WTC11 (cell line): ENCODE measurements around the gene GLI1. TPM values are rescaled to one million over a fixed set of nuclear protein-coding genes. Genes with fewer than 3 reads are reported as not detected.

Experiments
- CREB1 ChIP-seq: sonication (generic); formaldehyde crosslinking; IDR thresholded peaks from 2 replicates; pipeline ENCODE4 v1.8.0; 2023; ENCODE audit warnings: mild to moderate bottlenecking, missing genetic modification reagents
- GABPB1 ChIP-seq: sonication (generic); formaldehyde crosslinking; IDR thresholded peaks from 2 replicates; pipeline ENCODE4 v1.8.1; 2023; ENCODE audit warnings: mild to moderate bottlenecking, missing genetic modification reagents
- GTF2I ChIP-seq: fragments of 250-450 bp; sonication (Bioruptor Pico); conservative IDR thresholded peaks from 2 replicates; pipeline ENCODE4 v1.4.0; 2021; ENCODE audit warnings: mild to moderate bottlenecking
- HMGA2 ChIP-seq: fragments of 250-450 bp; sonication (Bioruptor Pico); IDR thresholded peaks from 2 replicates; pipeline ENCODE4 v1.4.0; 2021; ENCODE audit warnings: mild to moderate bottlenecking, moderate library complexity
- JAZF1 ChIP-seq: fragments of 250-450 bp; sonication (Bioruptor Pico); IDR thresholded peaks from 2 replicates; pipeline ENCODE4 v1.9.0; 2021; ENCODE audit warnings: moderate library complexity, mild to moderate bottlenecking, inconsistent platforms
- KAT7 ChIP-seq: sonication (generic); formaldehyde crosslinking; IDR thresholded peaks from 2 replicates; pipeline ENCODE4 v1.8.1; 2023; ENCODE audit warnings: missing genetic modification reagents, mild to moderate bottlenecking, borderline replicate concordance
- PRRX2 ChIP-seq: fragments of 250-450 bp; sonication (Bioruptor Pico); IDR thresholded peaks from 2 replicates; pipeline ENCODE4 v1.8.0; 2021; ENCODE audit warnings: mild to moderate bottlenecking
- RELA ChIP-seq: sonication (generic); formaldehyde crosslinking; IDR thresholded peaks from 2 replicates; pipeline ENCODE4 v1.8.1; 2022; ENCODE audit warnings: missing genetic modification reagents, mild to moderate bottlenecking, borderline replicate concordance
- RORB ChIP-seq: fragments of 250-450 bp; sonication (Bioruptor Pico); IDR thresholded peaks from 2 replicates; pipeline ENCODE4 v1.9.0; 2021; ENCODE audit warnings: mild to moderate bottlenecking
- SP1 ChIP-seq: sonication (generic); formaldehyde crosslinking; conservative IDR thresholded peaks from 2 replicates; pipeline ENCODE4 v1.8.1; 2022; ENCODE audit warnings: missing genetic modification reagents
- TP53 ChIP-seq: sonication (generic); formaldehyde crosslinking; IDR thresholded peaks from 2 replicates; pipeline ENCODE4 v1.8.1; 2023; ENCODE audit warnings: mild to moderate bottlenecking, missing genetic modification reagents
- ZNF121 ChIP-seq: sonication (generic); formaldehyde crosslinking; IDR thresholded peaks from 2 replicates; pipeline ENCODE4 v1.8.0; 2023; ENCODE audit warnings: missing genetic modification reagents
- ZNF138 ChIP-seq: sonication (generic); formaldehyde crosslinking; conservative IDR thresholded peaks from 2 replicates; pipeline ENCODE4 v1.8.1; 2022; ENCODE audit warnings: mild to moderate bottlenecking, moderate library complexity, missing genetic modification reagents
- ZNF396 ChIP-seq: fragments of 250-450 bp; sonication (Bioruptor Pico); IDR thresholded peaks from 2 replicates; pipeline ENCODE4 v1.8.0; 2021; ENCODE audit warnings: mild to moderate bottlenecking, moderate library complexity, borderline replicate concordance
- total RNA-seq: library from RNA; stranded (reverse); gene quantifications from 3 replicates; pipeline ENCODE4 v1.2.3, GENCODE V29; 2021
- TF ChIP-seq, protein P1 (sequence below): fragments of 250-450 bp; sonication (Bioruptor Pico); IDR thresholded peaks from 2 replicates; pipeline ENCODE4 v1.9.0; 2021; ENCODE audit warnings: moderate library complexity, mild to moderate bottlenecking, inconsistent platforms, borderline replicate concordance
- TF ChIP-seq, protein P2 (sequence below): sonication (generic); formaldehyde crosslinking; IDR thresholded peaks from 2 replicates; pipeline ENCODE4 v1.8.1; 2022; ENCODE audit warnings: mild to moderate bottlenecking, missing genetic modification reagents, moderate library complexity, borderline replicate concordance
- TF ChIP-seq, protein P3 (sequence below): sonication (generic); formaldehyde crosslinking; IDR thresholded peaks from 2 replicates; pipeline ENCODE4 v1.8.0; 2022; ENCODE audit warnings: mild to moderate bottlenecking, missing genetic modification reagents
- TF ChIP-seq, protein P4 (sequence below): fragments of 250-450 bp; sonication (Bioruptor Pico); IDR thresholded peaks from 2 replicates; pipeline ENCODE4 v2.1.2; 2022; ENCODE audit warnings: mild to moderate bottlenecking, moderate library complexity
- TF ChIP-seq, protein P5 (sequence below): sonication (generic); formaldehyde crosslinking; IDR thresholded peaks from 2 replicates; pipeline ENCODE4 v1.8.0; 2022; ENCODE audit warnings: mild to moderate bottlenecking, missing genetic modification reagents
- TF ChIP-seq, protein P6 (sequence below): fragments of 250-450 bp; sonication (Bioruptor Pico); IDR thresholded peaks from 2 replicates; pipeline ENCODE4 v1.9.0; 2021; ENCODE audit warnings: mild to moderate bottlenecking
- TF ChIP-seq, protein P7 (sequence below): sonication (generic); formaldehyde crosslinking; IDR thresholded peaks from 2 replicates; pipeline ENCODE4 v1.8.0; 2022; ENCODE audit warnings: mild to moderate bottlenecking, missing genetic modification reagents
- TF ChIP-seq, protein P8 (sequence below): sonication (generic); formaldehyde crosslinking; IDR thresholded peaks from 2 replicates; pipeline ENCODE4 v1.8.0; 2023; ENCODE audit warnings: missing genetic modification reagents
- TF ChIP-seq, protein P9 (sequence below): sonication (generic); formaldehyde crosslinking; IDR thresholded peaks from 2 replicates; pipeline ENCODE4 v1.8.1; 2023; ENCODE audit warnings: mild to moderate bottlenecking, moderate library complexity, missing genetic modification reagents
- TF ChIP-seq, protein P10 (sequence below): sonication (generic); formaldehyde crosslinking; IDR thresholded peaks from 2 replicates; pipeline ENCODE4 v1.8.0; 2022; ENCODE audit warnings: mild to moderate bottlenecking, missing genetic modification reagents
- TF ChIP-seq, protein P11 (sequence below): sonication (generic); formaldehyde crosslinking; IDR thresholded peaks from 2 replicates; pipeline ENCODE4 v1.8.1; 2022; ENCODE audit warnings: low read depth, missing genetic modification reagents, borderline replicate concordance

GLI1 gene
- total RNA-seq, 1 experiment from 2014 or later, result 16.2 TPM

DNA sequence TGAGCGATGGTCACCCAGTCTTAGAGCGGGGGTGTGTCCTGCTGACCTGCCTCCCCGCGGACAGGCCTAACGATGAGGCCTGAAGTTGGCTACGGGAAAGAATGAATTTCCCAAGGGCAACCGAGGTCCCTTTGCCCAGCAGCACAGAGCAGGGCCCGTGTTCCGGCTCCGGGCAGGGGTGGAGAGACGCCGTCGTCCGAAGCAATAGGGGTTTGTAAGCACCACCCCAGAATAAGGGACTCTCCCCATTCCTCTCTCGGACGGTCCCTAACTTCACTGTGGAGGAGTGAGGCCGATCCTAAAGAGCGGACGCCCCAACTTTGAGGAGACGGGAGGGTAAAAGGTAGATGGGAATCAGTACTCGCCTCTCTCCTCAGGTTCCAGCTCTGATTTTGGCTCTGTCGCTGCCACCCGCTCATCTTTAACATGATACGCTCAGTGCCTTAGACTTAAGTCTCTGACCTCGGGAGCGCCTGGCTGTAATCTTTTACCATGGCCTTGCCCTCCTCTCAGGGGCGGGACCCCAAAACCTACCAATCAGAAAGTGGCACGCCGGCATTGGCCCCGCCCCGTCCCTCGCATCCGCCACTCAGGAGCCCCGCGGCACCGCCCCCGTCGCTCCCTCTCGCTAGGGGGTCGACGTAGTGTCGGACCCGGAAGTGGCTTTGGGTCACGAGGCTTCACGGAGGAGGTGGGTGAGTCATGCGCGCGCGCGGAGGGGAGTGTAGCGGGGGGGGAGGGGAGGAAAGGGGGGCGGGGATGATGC is 60.7 kb downstream of the GLI1 start, which contains the start of gene DDIT3 (continued):
- TF ChIP-seq, protein P1, sequence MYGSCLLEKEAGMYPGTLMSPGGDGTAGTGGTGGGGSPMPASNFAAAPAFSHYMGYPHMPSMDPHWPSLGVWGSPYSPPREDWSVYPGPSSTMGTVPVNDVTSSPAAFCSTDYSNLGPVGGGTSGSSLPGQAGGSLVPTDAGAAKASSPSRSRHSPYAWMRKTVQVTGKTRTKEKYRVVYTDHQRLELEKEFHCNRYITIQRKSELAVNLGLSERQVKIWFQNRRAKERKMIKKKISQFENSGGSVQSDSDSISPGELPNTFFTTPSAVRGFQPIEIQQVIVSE (CRISPR knock-in tag), result no peak
- TF ChIP-seq, protein P2, sequence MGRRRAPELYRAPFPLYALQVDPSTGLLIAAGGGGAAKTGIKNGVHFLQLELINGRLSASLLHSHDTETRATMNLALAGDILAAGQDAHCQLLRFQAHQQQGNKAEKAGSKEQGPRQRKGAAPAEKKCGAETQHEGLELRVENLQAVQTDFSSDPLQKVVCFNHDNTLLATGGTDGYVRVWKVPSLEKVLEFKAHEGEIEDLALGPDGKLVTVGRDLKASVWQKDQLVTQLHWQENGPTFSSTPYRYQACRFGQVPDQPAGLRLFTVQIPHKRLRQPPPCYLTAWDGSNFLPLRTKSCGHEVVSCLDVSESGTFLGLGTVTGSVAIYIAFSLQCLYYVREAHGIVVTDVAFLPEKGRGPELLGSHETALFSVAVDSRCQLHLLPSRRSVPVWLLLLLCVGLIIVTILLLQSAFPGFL (CRISPR knock-in tag), result no peak
- TF ChIP-seq, protein P3, sequence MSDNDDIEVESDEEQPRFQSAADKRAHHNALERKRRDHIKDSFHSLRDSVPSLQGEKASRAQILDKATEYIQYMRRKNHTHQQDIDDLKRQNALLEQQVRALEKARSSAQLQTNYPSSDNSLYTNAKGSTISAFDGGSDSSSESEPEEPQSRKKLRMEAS (CRISPR knock-in tag), result peak; percentile 11; the same call in 1 of the 2 replicates
- TF ChIP-seq, protein P4, sequence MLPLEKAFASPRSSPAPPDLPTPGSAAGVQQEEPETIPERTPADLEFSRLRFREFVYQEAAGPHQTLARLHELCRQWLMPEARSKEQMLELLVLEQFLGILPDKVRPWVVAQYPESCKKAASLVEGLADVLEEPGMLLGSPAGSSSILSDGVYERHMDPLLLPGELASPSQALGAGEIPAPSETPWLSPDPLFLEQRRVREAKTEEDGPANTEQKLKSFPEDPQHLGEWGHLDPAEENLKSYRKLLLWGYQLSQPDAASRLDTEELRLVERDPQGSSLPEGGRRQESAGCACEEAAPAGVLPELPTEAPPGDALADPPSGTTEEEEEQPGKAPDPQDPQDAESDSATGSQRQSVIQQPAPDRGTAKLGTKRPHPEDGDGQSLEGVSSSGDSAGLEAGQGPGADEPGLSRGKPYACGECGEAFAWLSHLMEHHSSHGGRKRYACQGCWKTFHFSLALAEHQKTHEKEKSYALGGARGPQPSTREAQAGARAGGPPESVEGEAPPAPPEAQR, result peak; percentile 16; the same call in 1 of the 2 replicates
- TF ChIP-seq, protein P5, sequence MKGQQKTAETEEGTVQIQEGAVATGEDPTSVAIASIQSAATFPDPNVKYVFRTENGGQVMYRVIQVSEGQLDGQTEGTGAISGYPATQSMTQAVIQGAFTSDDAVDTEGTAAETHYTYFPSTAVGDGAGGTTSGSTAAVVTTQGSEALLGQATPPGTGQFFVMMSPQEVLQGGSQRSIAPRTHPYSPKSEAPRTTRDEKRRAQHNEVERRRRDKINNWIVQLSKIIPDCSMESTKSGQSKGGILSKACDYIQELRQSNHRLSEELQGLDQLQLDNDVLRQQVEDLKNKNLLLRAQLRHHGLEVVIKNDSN (CRISPR knock-in tag), result peak; percentile 78
- TF ChIP-seq JAZF1 (CRISPR knock-in tag) (no peak), ZNF396 (CRISPR knock-in tag) (no peak), TP53 (CRISPR knock-in tag) (no peak), RELA (CRISPR knock-in tag) (no peak), GABPB1 (peak; percentile 87), CREB1 (no peak), PRRX2 (0 out of 2 replicates have a peak, but pooled peaks have one; percentile 7), RORB (CRISPR knock-in tag) (no peak), HMGA2 (CRISPR knock-in tag) (no peak), KAT7 (CRISPR knock-in tag) (no peak), GTF2I (no peak), SP1 (CRISPR knock-in tag) (peak; percentile 95), ZNF121 (CRISPR knock-in tag) (no peak), ZNF138 (CRISPR knock-in tag) (no peak)
- TF ChIP-seq, protein P6, sequence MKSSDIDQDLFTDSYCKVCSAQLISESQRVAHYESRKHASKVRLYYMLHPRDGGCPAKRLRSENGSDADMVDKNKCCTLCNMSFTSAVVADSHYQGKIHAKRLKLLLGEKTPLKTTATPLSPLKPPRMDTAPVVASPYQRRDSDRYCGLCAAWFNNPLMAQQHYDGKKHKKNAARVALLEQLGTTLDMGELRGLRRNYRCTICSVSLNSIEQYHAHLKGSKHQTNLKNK (CRISPR knock-in tag), result no peak
- TF ChIP-seq, protein P7, sequence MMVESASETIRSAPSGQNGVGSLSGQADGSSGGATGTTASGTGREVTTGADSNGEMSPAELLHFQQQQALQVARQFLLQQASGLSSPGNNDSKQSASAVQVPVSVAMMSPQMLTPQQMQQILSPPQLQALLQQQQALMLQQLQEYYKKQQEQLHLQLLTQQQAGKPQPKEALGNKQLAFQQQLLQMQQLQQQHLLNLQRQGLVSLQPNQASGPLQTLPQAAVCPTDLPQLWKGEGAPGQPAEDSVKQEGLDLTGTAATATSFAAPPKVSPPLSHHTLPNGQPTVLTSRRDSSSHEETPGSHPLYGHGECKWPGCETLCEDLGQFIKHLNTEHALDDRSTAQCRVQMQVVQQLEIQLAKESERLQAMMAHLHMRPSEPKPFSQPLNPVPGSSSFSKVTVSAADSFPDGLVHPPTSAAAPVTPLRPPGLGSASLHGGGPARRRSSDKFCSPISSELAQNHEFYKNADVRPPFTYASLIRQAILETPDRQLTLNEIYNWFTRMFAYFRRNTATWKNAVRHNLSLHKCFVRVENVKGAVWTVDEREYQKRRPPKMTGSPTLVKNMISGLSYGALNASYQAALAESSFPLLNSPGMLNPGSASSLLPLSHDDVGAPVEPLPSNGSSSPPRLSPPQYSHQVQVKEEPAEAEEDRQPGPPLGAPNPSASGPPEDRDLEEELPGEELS (CRISPR knock-in tag), result no peak; the same call in 1 of the 2 replicates
- TF ChIP-seq, protein P8, sequence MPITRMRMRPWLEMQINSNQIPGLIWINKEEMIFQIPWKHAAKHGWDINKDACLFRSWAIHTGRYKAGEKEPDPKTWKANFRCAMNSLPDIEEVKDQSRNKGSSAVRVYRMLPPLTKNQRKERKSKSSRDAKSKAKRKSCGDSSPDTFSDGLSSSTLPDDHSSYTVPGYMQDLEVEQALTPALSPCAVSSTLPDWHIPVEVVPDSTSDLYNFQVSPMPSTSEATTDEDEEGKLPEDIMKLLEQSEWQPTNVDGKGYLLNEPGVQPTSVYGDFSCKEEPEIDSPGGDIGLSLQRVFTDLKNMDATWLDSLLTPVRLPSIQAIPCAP (CRISPR knock-in tag), result no peak
- TF ChIP-seq, protein P9, sequence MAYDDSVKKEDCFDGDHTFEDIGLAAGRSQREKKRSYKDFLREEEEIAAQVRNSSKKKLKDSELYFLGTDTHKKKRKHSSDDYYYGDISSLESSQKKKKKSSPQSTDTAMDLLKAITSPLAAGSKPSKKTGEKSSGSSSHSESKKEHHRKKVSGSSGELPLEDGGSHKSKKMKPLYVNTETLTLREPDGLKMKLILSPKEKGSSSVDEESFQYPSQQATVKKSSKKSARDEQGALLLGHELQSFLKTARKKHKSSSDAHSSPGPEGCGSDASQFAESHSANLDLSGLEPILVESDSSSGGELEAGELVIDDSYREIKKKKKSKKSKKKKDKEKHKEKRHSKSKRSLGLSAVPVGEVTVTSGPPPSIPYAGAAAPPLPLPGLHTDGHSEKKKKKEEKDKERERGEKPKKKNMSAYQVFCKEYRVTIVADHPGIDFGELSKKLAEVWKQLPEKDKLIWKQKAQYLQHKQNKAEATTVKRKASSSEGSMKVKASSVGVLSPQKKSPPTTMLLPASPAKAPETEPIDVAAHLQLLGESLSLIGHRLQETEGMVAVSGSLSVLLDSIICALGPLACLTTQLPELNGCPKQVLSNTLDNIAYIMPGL (CRISPR knock-in tag), result peak; percentile 25; the same call in 1 of the 2 replicates
- TF ChIP-seq, protein P10, sequence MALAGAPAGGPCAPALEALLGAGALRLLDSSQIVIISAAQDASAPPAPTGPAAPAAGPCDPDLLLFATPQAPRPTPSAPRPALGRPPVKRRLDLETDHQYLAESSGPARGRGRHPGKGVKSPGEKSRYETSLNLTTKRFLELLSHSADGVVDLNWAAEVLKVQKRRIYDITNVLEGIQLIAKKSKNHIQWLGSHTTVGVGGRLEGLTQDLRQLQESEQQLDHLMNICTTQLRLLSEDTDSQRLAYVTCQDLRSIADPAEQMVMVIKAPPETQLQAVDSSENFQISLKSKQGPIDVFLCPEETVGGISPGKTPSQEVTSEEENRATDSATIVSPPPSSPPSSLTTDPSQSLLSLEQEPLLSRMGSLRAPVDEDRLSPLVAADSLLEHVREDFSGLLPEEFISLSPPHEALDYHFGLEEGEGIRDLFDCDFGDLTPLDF (CRISPR knock-in tag), result no peak
- TF ChIP-seq, protein P11, sequence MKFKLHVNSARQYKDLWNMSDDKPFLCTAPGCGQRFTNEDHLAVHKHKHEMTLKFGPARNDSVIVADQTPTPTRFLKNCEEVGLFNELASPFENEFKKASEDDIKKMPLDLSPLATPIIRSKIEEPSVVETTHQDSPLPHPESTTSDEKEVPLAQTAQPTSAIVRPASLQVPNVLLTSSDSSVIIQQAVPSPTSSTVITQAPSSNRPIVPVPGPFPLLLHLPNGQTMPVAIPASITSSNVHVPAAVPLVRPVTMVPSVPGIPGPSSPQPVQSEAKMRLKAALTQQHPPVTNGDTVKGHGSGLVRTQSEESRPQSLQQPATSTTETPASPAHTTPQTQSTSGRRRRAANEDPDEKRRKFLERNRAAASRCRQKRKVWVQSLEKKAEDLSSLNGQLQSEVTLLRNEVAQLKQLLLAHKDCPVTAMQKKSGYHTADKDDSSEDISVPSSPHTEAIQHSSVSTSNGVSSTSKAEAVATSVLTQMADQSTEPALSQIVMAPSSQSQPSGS (CRISPR knock-in tag), result no peak
